ENCODE data around the gene SMARCA2.

DNA sequence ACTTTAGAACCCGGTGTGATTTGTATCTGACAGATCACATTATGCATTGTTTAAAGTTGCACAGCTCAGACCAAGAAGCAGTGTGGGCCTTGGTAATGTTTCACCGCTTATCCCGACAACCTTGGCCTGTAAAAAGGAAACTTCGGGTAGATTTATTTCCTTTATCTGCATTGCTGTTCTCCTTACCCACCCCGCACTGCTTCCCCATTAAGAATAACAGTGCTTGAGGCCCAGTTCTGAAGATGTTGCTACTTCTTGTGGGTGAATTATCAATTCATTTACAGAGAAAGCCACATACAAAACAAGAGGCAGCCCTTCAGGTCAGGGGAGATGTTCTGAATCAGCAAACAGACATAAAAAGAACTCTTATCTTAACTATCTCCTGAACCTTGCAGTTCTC is 8.4 kb downstream of the SMARCA2 start:
- TF ChIP-seq POLR2AphosphoS5 (IDR thresholded peaks at IDR 0.05; ENCODE audit: low read depth, low read length) (no peak), POLR2A (IDR thresholded peaks at IDR 0.05; ENCODE audit: low read depth, low read length) (no peak), TAF1 (IDR thresholded peaks at IDR 0.05; ENCODE audit: low read depth, low read length) (no peak), SPI1 (IDR thresholded peaks at IDR 0.05; ENCODE audit: low read depth, low read length) (no peak), PAX5 (IDR thresholded peaks at IDR 0.05; ENCODE audit: insufficient read depth, low read length, severe bottlenecking) (no peak)

All from GM12891 (cell line).